Loucy (cell line): Measurements from ENCODE around the gene PCDHGC3.

Experiments used
- CTCF ChIP-seq: fragments of 200-600 bp; sonication (generic); conservative IDR thresholded peaks from 2 replicates; pipeline ENCODE4 v1.5.1; 2014; ENCODE audit warnings: mild to moderate bottlenecking, antibody characterized with exemption, low read length
- EZH2phosphoT487 ChIP-seq: fragments of 200-600 bp; IDR thresholded peaks from 2 replicates; pipeline ENCODE4 v1.6.1; 2018; ENCODE audit warnings: antibody characterized with exemption, mild to moderate bottlenecking, moderate library complexity, borderline replicate concordance

GRCh38 chr5:141440341-141440740 lies 35.4 kb upstream of the PCDHGC3 start:
- TF ChIP-seq CTCF (no peak), EZH2phosphoT487 (no peak)
